ENCODE data around the gene FOXP1.
A peak's percentile ranks its signal among the peaks of the same experiment; 100 is the strongest.

Gene FOXP1

DNA sequence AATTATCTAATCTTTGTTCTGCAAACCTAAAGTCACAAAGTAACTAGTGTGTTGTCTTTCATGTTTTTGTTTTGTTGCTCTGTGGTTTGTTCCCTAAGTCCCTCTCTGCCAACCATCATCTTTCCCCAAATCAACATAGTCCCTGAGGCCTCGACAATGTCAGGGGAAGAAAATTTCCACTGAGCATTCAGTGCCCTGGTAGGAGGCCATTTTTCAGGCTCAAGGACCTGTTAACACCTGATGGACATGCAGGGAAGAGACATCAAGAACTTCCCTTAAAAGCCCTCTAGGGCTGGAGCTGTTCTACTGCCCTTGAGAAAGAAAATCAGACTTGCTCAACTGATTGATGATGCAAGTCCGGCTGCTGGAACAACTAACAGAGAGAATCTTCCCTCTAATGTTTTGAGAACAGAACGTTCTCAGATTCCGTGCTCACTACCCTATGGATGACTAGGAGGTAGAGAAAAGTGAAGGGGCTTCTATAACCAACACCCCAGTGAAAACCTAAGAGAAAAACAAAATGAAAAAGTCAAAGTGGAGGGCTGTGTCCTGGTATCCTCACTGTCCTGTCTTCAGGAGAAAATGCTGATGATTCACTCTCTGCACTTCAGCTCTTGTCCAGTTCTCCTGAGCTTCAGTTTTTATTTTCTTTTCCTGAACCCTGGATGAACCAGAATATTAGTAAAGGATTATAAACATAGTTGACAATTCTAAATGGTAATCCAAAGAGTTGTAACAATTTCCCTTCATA, 373.1 kb downstream of the FOXP1 start:
- DNase-seq (ENCODE audit: low read depth) = peak; percentile 53
- H3K4me3 ChIP-seq (ENCODE audit: low read length) = no peak overlapping the region
- no peak for TF ChIP-seq CTCF (IDR thresholded peaks at IDR 0.05; ENCODE audit: insufficient read depth, low read depth, low read length, missing control alignments)

- DNase-seq (ENCODE audit: low read depth) = peak; percentile 41
- H3K4me3 ChIP-seq (ENCODE audit: low read length) = no peak overlapping the region
- no peak for TF ChIP-seq CTCF (IDR thresholded peaks at IDR 0.05; ENCODE audit: insufficient read depth, low read depth, low read length, missing control alignments)
Measured at GRCh38 chr3:71208211-71209095, 375.1 kb downstream of the FOXP1 start.

DNA sequence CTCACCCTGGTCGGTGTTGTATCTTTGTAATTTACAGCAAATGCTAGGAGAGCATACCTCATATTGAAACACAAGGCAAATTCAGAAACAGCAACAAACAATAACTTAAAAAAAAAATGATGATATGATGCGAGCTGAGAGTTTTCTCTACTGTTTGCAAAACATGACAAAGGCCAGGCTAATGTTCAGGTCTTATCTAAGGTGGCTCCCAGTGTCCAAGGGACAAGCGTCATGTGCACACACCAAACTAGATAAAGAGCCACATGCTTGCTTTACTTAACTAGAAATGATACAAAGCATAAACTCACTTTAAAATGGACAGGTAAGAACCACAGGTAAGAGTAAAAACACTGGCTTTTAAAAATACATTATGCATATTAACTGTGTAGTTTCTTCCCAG, 375.9 kb downstream of the FOXP1 start:
- no peak overlapping the region for H3K4me3 ChIP-seq (ENCODE audit: low read length)
- no peak for DNase-seq (ENCODE audit: low read depth)
- no peak for TF ChIP-seq CTCF (IDR thresholded peaks at IDR 0.05; ENCODE audit: insufficient read depth, low read depth, low read length, missing control alignments)

- H3K4me3 ChIP-seq (ENCODE audit: low read length) = no peak overlapping the region
- no peak for DNase-seq (ENCODE audit: low read depth)
- no peak for TF ChIP-seq CTCF (IDR thresholded peaks at IDR 0.05; ENCODE audit: insufficient read depth, low read depth, low read length, missing control alignments)
Measured at GRCh38 chr3:71206305-71207165, 377.0 kb downstream of the FOXP1 start.

DNA sequence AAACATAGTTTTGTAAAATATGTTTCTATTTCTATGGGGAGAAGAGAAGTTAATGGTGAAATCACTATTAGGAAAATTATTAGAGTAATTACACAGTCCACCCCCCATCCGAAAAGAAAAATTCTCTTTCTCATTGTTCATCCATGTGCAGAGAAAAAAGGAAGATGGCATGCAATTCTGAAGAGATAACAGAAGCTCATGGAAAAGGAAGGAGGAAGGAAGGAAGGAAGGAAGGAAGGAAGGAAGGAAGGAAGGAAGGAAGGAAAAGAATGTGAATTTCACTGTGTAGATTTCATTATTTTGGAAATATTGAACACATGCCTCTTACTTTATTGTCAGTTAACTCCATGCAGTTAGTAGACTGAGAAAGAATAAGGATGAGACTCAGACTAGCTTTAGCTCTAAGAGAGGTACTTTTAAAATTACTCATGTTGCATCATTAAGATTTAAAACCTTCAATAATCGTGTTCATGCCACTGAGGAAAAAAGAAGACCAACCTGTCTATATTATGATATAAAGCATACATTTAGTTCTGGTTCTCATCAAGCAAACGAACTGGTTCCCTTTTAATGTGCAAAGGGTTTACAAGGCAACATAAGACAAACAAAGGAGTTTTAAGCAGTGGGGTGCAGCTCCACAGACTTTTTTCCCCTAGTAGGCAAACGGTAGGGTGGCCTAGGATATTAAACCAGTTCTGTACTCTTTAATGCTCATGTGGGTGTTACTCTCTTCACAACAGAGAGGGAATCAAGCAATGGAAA, 379.6 kb downstream of the FOXP1 start:
- no peak for TF ChIP-seq CTCF (IDR thresholded peaks at IDR 0.05; ENCODE audit: insufficient read depth, low read depth, low read length, missing control alignments)
- H3K4me3 ChIP-seq (ENCODE audit: low read length) = no peak overlapping the region
- DNase-seq (ENCODE audit: low read depth) = no peak

Data from epithelial cell of esophagus (primary cell).